GM12891 (cell line): Measurements from ENCODE around the gene SHISA9.

ENCODE experiments used
- PAX5 ChIP-seq: IDR thresholded peaks from 2 replicates; pipeline ENCODE4 v1.6.1; 2011; ENCODE audit warnings: low read length, moderate library complexity, mild to moderate bottlenecking; ENCODE audit not compliant: insufficient read depth, severe bottlenecking
- POLR2A ChIP-seq: IDR thresholded peaks from 2 replicates; pipeline ENCODE4 v1.6.1; 2011; ENCODE audit warnings: low read depth, low read length, control low read depth
- POLR2AphosphoS5 ChIP-seq: IDR thresholded peaks from 2 replicates; pipeline ENCODE4 v1.6.1; 2011; ENCODE audit warnings: low read depth, low read length, control low read depth

GRCh38 chr16:12900599-12901203 is 697 bp upstream of the SHISA9 start:
- TF ChIP-seq POLR2A (no peak), POLR2AphosphoS5 (no peak), PAX5 (no peak)
